Cerebellar nuclear complex (tissue), 1 donor: ENCODE data around the gene CLIP2.
"Not testable (repeated sequence)": the region's sequence is repeated elsewhere in the genome, so short reads cannot be mapped to it uniquely, and the experiment has no call there.

ENCODE experiments used
- DNase-seq, 2 experiments: peaks; one replicate each; lab custom pipeline; 2025; lab: John Stamatoyannopoulos, UW

Gene CLIP2

GRCh38 chr7:74430961-74431466, 141.8 kb downstream of the CLIP2 start:
- DNase-seq, result no peak

GRCh38 chr7:74437291-74437571, 148.0 kb downstream of the CLIP2 start:
- DNase-seq, result not testable (repeated sequence)

- no peak for DNase-seq
Measured at GRCh38 chr7:74438327-74438726, 149.1 kb downstream of the CLIP2 start.

- DNase-seq, result no peak
Measured at GRCh38 chr7:74439541-74439940, 150.3 kb downstream of the CLIP2 start.

- not testable (repeated sequence) for DNase-seq
Measured at GRCh38 chr7:74440143-74440542, 150.9 kb downstream of the CLIP2 start.

- no peak for DNase-seq
Measured at GRCh38 chr7:74441801-74442200, 152.6 kb downstream of the CLIP2 start.

- no peak for DNase-seq
Measured at GRCh38 chr7:74443543-74444247, 154.5 kb downstream of the CLIP2 start.

- DNase-seq, result no peak
Measured at GRCh38 chr7:74449144-74449543, 159.9 kb downstream of the CLIP2 start.

GRCh38 chr7:74449809-74450397, 160.7 kb downstream of the CLIP2 start:
- DNase-seq, result no peak

- no peak for DNase-seq
Measured at GRCh38 chr7:74452748-74453321, 163.6 kb downstream of the CLIP2 start.

- no peak for DNase-seq
Measured at GRCh38 chr7:74453322-74454011, 164.3 kb downstream of the CLIP2 start, which contains the start of gene GTF2IRD1. Gene GTF2IRD1, plus strand, starts transcription at chr7:74453906. Its CDS starts 54,175 bp downstream, at chr7:74508081.

GRCh38 chr7:74454021-74454924, 165.1 kb downstream of the CLIP2 start:
- no peak for DNase-seq

GRCh38 chr7:74454925-74455288, 165.7 kb downstream of the CLIP2 start:
- no peak for DNase-seq

- no peak for DNase-seq
Measured at GRCh38 chr7:74455291-74455804, 166.1 kb downstream of the CLIP2 start.
